HUES6 (cell line): Measurements from ENCODE around the gene APBB1.

Source experiments
- H3K27ac ChIP-seq: 2 replicates; pipeline ENCODE4 v1.7.0; 2013; ENCODE audit warnings: low read depth, mild to moderate bottlenecking, low read length, inconsistent platforms
- H3K27me3 ChIP-seq: 2 replicates; pipeline ENCODE4 v1.6.1; 2013; ENCODE audit warnings: low read length; ENCODE audit not compliant: control insufficient read depth, insufficient read depth
- H3K36me3 ChIP-seq: 2 replicates; pipeline ENCODE4 v1.6.1; 2013; ENCODE audit warnings: low read length; ENCODE audit not compliant: control insufficient read depth, insufficient read depth
- H3K4me1 ChIP-seq: 2 replicates; pipeline ENCODE4 v1.6.1; 2013; ENCODE audit warnings: low read length; ENCODE audit not compliant: control insufficient read depth, insufficient read depth
- H3K4me3 ChIP-seq: 2 replicates; pipeline ENCODE4 v1.5.1; 2013; ENCODE audit warnings: low read depth, low read length
- H3K9ac ChIP-seq: one replicate; pipeline ENCODE4 v1.6.1; 2013; ENCODE audit warnings: mild to moderate bottlenecking, low read length
- H3K9me3 ChIP-seq: 2 replicates; pipeline ENCODE4 v1.6.1; 2013; ENCODE audit warnings: low read depth, low read length; ENCODE audit not compliant: control insufficient read depth, insufficient read depth

Gene APBB1

GRCh38 chr11:6419009-6419631, at the start of gene APBB1:
APBB1 (minus strand) TSS chr11:6419094; CDS start chr11:6411347, 7,747 bp downstream.
- Histone ChIP-seq H3K27me3 (peaks cover 36% of the 10 kb centered on the region), H3K36me3 (no peaks in the 10 kb centered on the region), H3K9ac (peak within 1 kb of the TSS; percentile 64), H3K9me3 (no peaks in the 10 kb centered on the region), H3K27ac (no peak within 1 kb of the TSS), H3K4me1 (0 out of 2 replicates have a peak, but pooled peaks cover 3% of the 10 kb centered on the region), H3K4me3 (peak within 1 kb of the TSS; percentile 82)

- Histone ChIP-seq H3K27ac (no peak overlapping the region), H3K36me3 (peaks cover 31% of the 10 kb centered on the region), H3K9me3 (no peaks in the 10 kb centered on the region), H3K4me1 (no peaks in the 10 kb centered on the region), H3K27me3 (no peaks in the 10 kb centered on the region), H3K9ac (no peak overlapping the region), H3K4me3 (no peak overlapping the region)
Observed at GRCh38 chr11:6459099-6459450, 40.2 kb upstream of the APBB1 start.

- H3K36me3 ChIP-seq, result peaks cover 28% of the 10 kb centered on the region
- H3K9ac ChIP-seq, result no peak overlapping the region
- no peak overlapping the region for H3K4me3 ChIP-seq
- H3K4me1 ChIP-seq, result no peaks in the 10 kb centered on the region
- no peak overlapping the region for H3K27ac ChIP-seq
- H3K27me3 ChIP-seq, result no peaks in the 10 kb centered on the region
- no peaks in the 10 kb centered on the region for H3K9me3 ChIP-seq
Observed at GRCh38 chr11:6458352-6459098, 39.6 kb upstream of the APBB1 start.

- no peak overlapping the region for H3K4me3 ChIP-seq
- H3K36me3 ChIP-seq, result peaks cover 28% of the 10 kb centered on the region
- no peaks in the 10 kb centered on the region for H3K9me3 ChIP-seq
- no peaks in the 10 kb centered on the region for H3K4me1 ChIP-seq
- no peak overlapping the region for H3K9ac ChIP-seq
- H3K27me3 ChIP-seq, result no peaks in the 10 kb centered on the region
- no peak overlapping the region for H3K27ac ChIP-seq
Observed at GRCh38 chr11:6457581-6458320, 38.9 kb upstream of the APBB1 start.

GRCh38 chr11:6456361-6457073, 37.6 kb upstream of the APBB1 start:
- no peaks in the 10 kb centered on the region for H3K9me3 ChIP-seq
- H3K36me3 ChIP-seq, result peaks cover 30% of the 10 kb centered on the region
- H3K27me3 ChIP-seq, result no peaks in the 10 kb centered on the region
- H3K4me3 ChIP-seq, result no peak overlapping the region
- no peak overlapping the region for H3K9ac ChIP-seq
- no peaks in the 10 kb centered on the region for H3K4me1 ChIP-seq
- no peak overlapping the region for H3K27ac ChIP-seq

GRCh38 chr11:6455070-6455469, 36.2 kb upstream of the APBB1 start:
- no peaks in the 10 kb centered on the region for H3K27me3 ChIP-seq
- H3K27ac ChIP-seq, result no peak overlapping the region
- no peak overlapping the region for H3K9ac ChIP-seq
- H3K9me3 ChIP-seq, result no peaks in the 10 kb centered on the region
- H3K36me3 ChIP-seq, result peaks cover 44% of the 10 kb centered on the region
- H3K4me3 ChIP-seq, result no peak overlapping the region
- no peaks in the 10 kb centered on the region for H3K4me1 ChIP-seq

- Histone ChIP-seq H3K9me3 (no peaks in the 10 kb centered on the region), H3K27me3 (no peaks in the 10 kb centered on the region), H3K4me3 (no peak overlapping the region), H3K27ac (no peak overlapping the region), H3K4me1 (no peaks in the 10 kb centered on the region), H3K36me3 (peaks cover 51% of the 10 kb centered on the region), H3K9ac (no peak overlapping the region)
Observed at GRCh38 chr11:6453152-6453551, 34.3 kb upstream of the APBB1 start.

GRCh38 chr11:6452219-6452618, 33.3 kb upstream of the APBB1 start:
- H3K9me3 ChIP-seq, result no peaks in the 10 kb centered on the region
- peaks cover 46% of the 10 kb centered on the region for H3K36me3 ChIP-seq

GRCh38 chr11:6448574-6448973, 29.7 kb upstream of the APBB1 start:
- H3K27ac ChIP-seq, result no peak overlapping the region

More at GRCh38 chr11:6452219-6452618, 33.3 kb upstream of the APBB1 start:
- Histone ChIP-seq H3K9ac (no peak overlapping the region), H3K27ac (no peak overlapping the region), H3K27me3 (no peaks in the 10 kb centered on the region), H3K4me3 (no peak overlapping the region), H3K4me1 (no peaks in the 10 kb centered on the region)

GRCh38 chr11:6443269-6444003, 24.5 kb upstream of the APBB1 start:
- H3K9ac ChIP-seq, result no peak overlapping the region
- H3K27ac ChIP-seq, result no peak overlapping the region
- no peaks in the 10 kb centered on the region for H3K27me3 ChIP-seq
- no peak overlapping the region for H3K4me3 ChIP-seq
- peaks cover 12% of the 10 kb centered on the region; the same call in 1 of the 2 replicates for H3K4me1 ChIP-seq
- H3K9me3 ChIP-seq, result no peaks in the 10 kb centered on the region
- no peaks in the 10 kb centered on the region for H3K36me3 ChIP-seq

More at GRCh38 chr11:6448574-6448973, 29.7 kb upstream of the APBB1 start:
- H3K36me3 ChIP-seq, result peaks cover 23% of the 10 kb centered on the region
- no peaks in the 10 kb centered on the region for H3K4me1 ChIP-seq
- H3K4me3 ChIP-seq, result no peak overlapping the region
- no peaks in the 10 kb centered on the region for H3K27me3 ChIP-seq
- no peak overlapping the region for H3K9ac ChIP-seq
- no peaks in the 10 kb centered on the region for H3K9me3 ChIP-seq
